Endothelial cell of umbilical vein (primary cell): ENCODE results near the gene TAF6. TPM values are rescaled to one million over a fixed set of nuclear protein-coding genes. Genes with fewer than 3 reads are reported as not detected.

Experiments used
- BruUV-seq: library from RNA; stranded (reverse); fragments of 400-500 nt; replicated peaks from 2 replicates; lab custom pipeline; 2021; lab: Mats Ljungman, UMichigan
- CTCF ChIA-PET: fragments of 300-600, 350-600 bp; sonication (Branson Sonifier 250); formaldehyde crosslinking; loops from one replicate; lab custom pipeline; 2021; ENCODE audit warnings: antibody characterized with exemption, inconsistent platforms; lab: Charles Lee
- POLR2A ChIA-PET: fragments of 300-600, 350-600 bp; sonication (Branson Sonifier 250); formaldehyde crosslinking; loops from one replicate; lab custom pipeline; 2021; ENCODE audit warnings: antibody characterized with exemption, inconsistent platforms; lab: Charles Lee
- DNase-seq: peaks from one replicate; pipeline ENCODE4 v3.0.0-alpha.2; 2011; ENCODE audit warnings: low read depth, low spot score
- FAIRE-seq: peaks from 2 replicates; lab custom pipeline; 2011; peaks lifted over from hg19 to GRCh38; lab: Jason Lieb, UNC
- H2AFZ ChIP-seq: 2 replicates; pipeline ENCODE4 v1.6.0; 2012; ENCODE audit warnings: low read depth, low read length, control low read depth, inconsistent platforms
- H3K27ac ChIP-seq: 2 replicates; pipeline ENCODE4 v1.5.1; 2011; ENCODE audit warnings: low read depth, mild to moderate bottlenecking, control low read depth, low read length, moderate library complexity; ENCODE audit not compliant: insufficient read depth
- H3K27me3 ChIP-seq, 2 experiments: 2 replicates each; pipeline versions ENCODE4 v1.6.0 to v1.6.1; 2011; ENCODE audit warnings: low read length in 2 of 2, mixed read lengths in 1 of 2; ENCODE audit not compliant: control insufficient read depth in 2 of 2, insufficient read depth in 2 of 2
- H3K36me3 ChIP-seq, 2 experiments: 2 replicates in 1 of 2; 3 replicates in 1 of 2; pipeline ENCODE4 v1.5.1; 2011; ENCODE audit warnings: low read length in 2 of 2, mild to moderate bottlenecking in 1 of 2, moderate library complexity in 1 of 2; ENCODE audit not compliant: control insufficient read depth in 2 of 2, insufficient read depth in 2 of 2; ENCODE audit errors: extremely low read depth in 1 of 2
- H3K4me1 ChIP-seq: 3 replicates; pipeline ENCODE4 v1.5.1; 2011; ENCODE audit warnings: mild to moderate bottlenecking, low read length; ENCODE audit not compliant: control insufficient read depth, insufficient read depth; ENCODE audit errors: extremely low read depth
- H3K4me2 ChIP-seq: 2 replicates; pipeline ENCODE4 v1.6.1; 2011; ENCODE audit warnings: low read length, control low read depth, mixed read lengths; ENCODE audit not compliant: insufficient read depth
- H3K4me3 ChIP-seq, 3 experiments: fragments of 200-600 bp in 1 of 3; sonication (generic), shearing (Covaris generic) in 1 of 3; replicated peaks in 1 of 3; 2 replicates each; pipeline ENCODE4 v1.5.1; 2011 to 2016; ENCODE audit warnings: control low read depth in 3 of 3, low read length in 3 of 3, mild to moderate bottlenecking in 2 of 3, inconsistent platforms in 1 of 3, low read depth in 1 of 3, moderate library complexity in 1 of 3; ENCODE audit not compliant: insufficient read depth in 1 of 3
- H3K79me2 ChIP-seq: 2 replicates; pipeline ENCODE4 v1.6.0; 2012; ENCODE audit warnings: low read length, inconsistent platforms; ENCODE audit not compliant: control insufficient read depth, insufficient read depth
- H3K9ac ChIP-seq: replicated peaks from 2 replicates; pipeline ENCODE3; 2011; ENCODE audit warnings: low read length, control low read depth; ENCODE audit not compliant: insufficient read depth; ENCODE audit errors: extremely low read depth
- H3K9me1 ChIP-seq: replicated peaks from 3 replicates; pipeline ENCODE4 v1.6.0; 2011; ENCODE audit warnings: mild to moderate bottlenecking, low read length; ENCODE audit not compliant: control insufficient read depth, insufficient read depth; ENCODE audit errors: extremely low read depth
- H3K9me3 ChIP-seq: replicated peaks from 2 replicates; pipeline ENCODE4 v1.5.1; 2012; ENCODE audit warnings: low read length, inconsistent platforms; ENCODE audit not compliant: control insufficient read depth, insufficient read depth
- H4K20me1 ChIP-seq: replicated peaks from 2 replicates; pipeline ENCODE3; 2011; ENCODE audit warnings: mild to moderate bottlenecking, low read length; ENCODE audit not compliant: control insufficient read depth, insufficient read depth; ENCODE audit errors: extremely low read depth
- EZH2 ChIP-seq: IDR thresholded peaks from 2 replicates; pipeline ENCODE4 v1.6.1; 2012; ENCODE audit warnings: borderline replicate concordance, low read depth, mild to moderate bottlenecking, moderate library complexity, low read length, inconsistent platforms; ENCODE audit not compliant: severe bottlenecking
- FOS ChIP-seq: IDR thresholded peaks from 2 replicates; pipeline ENCODE4 v1.6.1; 2011; ENCODE audit warnings: mild to moderate bottlenecking, low read length, moderate library complexity, borderline replicate concordance; ENCODE audit not compliant: insufficient read depth
- GATA2 ChIP-seq: IDR thresholded peaks from 2 replicates; pipeline ENCODE4 v1.7.0; 2011; ENCODE audit warnings: low read depth, mild to moderate bottlenecking, moderate library complexity, mixed read lengths, low read length; ENCODE audit not compliant: insufficient read length, insufficient read depth
- JUN ChIP-seq: IDR thresholded peaks from 2 replicates; pipeline ENCODE4 v1.6.1; 2011; ENCODE audit warnings: borderline replicate concordance, low read depth; ENCODE audit not compliant: insufficient read length, insufficient read depth
- MYC ChIP-seq: IDR thresholded peaks from one replicate; pipeline ENCODE4 v1.6.1; 2011; ENCODE audit warnings: mild to moderate bottlenecking, low read depth, low read length
- POLR2A ChIP-seq: IDR thresholded peaks from 2 replicates; pipeline ENCODE4 v1.6.1; 2012; ENCODE audit warnings: low read depth, mild to moderate bottlenecking, control low read depth, low read length
- POLR2AphosphoS5 ChIP-seq: IDR thresholded peaks from 2 replicates; pipeline ENCODE4 v1.6.1; 2012; ENCODE audit warnings: low read depth, mild to moderate bottlenecking, control low read depth, low read length, moderate library complexity; ENCODE audit not compliant: insufficient read depth
- dilution Hi-C: fragments of 300-500 bp; cut with MboI; formaldehyde crosslinking; loops from one replicate; pipeline ENCODE4 v1.15.0; 2019; ENCODE audit warnings: low sequenced_read_pairs; ENCODE audit not compliant: extremely low pct_ligation_motif_present
- intact Hi-C: fragments of 100-400 bp; cut with micrococcal nuclease; formaldehyde crosslinking; loops from one replicate; pipeline ENCODE4 v1.10.0; 2022
- polyA plus RNA-seq, 4 experiments: library from polyadenylated mRNA; depleted of rRNA in 3 of 4; stranded (reverse) in 3 of 4; unstranded in 1 of 4; fragments of >200 nt; gene quantifications; 2 replicates each; pipeline versions ENCODE4 v1.2.1 to v1.2.3, GENCODE V29; 2011 to 2012; ENCODE audit warnings: missing spikeins in 1 of 4
- total RNA-seq: library from RNA; stranded (reverse); gene quantifications from 2 replicates; pipeline ENCODE4 v1.2.3, GENCODE V29; 2021
- TF ChIP-seq, protein P1 (sequence below): IDR thresholded peaks from 2 replicates; pipeline ENCODE4 v1.6.1; 2011; ENCODE audit not compliant: insufficient read depth, insufficient read length
- TF ChIP-seq, protein P2 (sequence below), 2 donors: IDR thresholded peaks; 1 replicate in 1 of 2; 2 replicates in 1 of 2; pipeline ENCODE4 v1.5.1; 2011; ENCODE audit warnings: low read length in 2 of 2, mild to moderate bottlenecking in 2 of 2, moderate library complexity in 2 of 2, control low read depth in 1 of 2, inconsistent platforms in 1 of 2, low read depth in 1 of 2; ENCODE audit not compliant: insufficient read depth in 1 of 2; ENCODE audit errors: extremely low read depth in 1 of 2

The TAF6 gene
- total and polyA plus RNA-seq, 2 donors (not counting 3 experiments of a cell fraction or from before 2014, with no cell fraction given): 32.7 to 64.6 TPM

DNA sequence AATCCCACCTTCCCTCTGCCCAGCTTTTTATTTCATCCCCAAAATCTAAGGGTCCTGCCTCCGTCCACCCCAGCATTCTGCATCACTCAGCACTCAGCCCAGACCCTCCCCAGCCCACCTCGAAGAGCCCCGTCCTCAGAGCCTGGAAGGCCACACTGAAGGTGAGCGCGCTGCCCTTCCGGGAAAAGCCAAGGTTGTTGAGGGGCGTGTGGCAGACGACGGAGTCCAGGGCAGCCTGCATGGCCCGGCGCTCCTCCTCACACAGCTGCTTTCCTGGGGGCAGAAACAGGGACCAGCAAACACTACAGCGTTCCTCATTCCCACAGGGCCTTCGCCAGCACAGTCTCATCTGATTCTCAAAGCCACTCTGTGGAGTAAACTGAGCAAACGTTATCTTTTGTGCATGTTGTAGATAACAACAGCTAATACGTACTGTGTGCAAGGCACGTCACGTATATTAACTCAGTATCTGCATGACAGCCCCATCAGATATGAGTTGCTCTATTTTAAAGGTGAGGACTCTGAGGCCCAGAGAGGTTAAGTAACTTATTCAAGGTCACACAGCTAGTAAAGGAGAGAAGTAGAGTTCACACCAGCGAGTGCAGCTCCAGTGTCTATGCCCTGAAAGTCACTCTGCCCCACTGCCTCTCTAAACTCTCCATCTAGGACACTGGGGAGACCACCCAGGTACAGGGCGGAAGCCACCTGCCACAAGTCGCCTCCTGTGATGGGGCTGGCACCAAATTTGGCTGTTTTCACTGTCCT is 36.6 kb upstream of the TAF6 start:
- FAIRE-seq: no peak
- POLR2A ChIA-PET: no interaction called here
- H3K4me2 ChIP-seq: no peak overlapping the region

More for the DNA sequence above, 36.6 kb upstream of the TAF6 start:
- dilution Hi-C loops: no loop called here
- BruUV-seq: no TSS peak
- Histone ChIP-seq H3K27me3 (no peaks in the 10 kb centered on the region), H3K4me1 (peaks cover 14% of the 10 kb centered on the region), H3K36me3 (peaks cover 0 to 17% of the 10 kb centered on the region in 2 experiments), H3K9me1 (no peaks in the 10 kb centered on the region), H3K9me3 (no peaks in the 10 kb centered on the region), H2AFZ (no peak overlapping the region), H3K9ac (no peak overlapping the region), H4K20me1 (no peaks in the 10 kb centered on the region), H3K79me2 (no peaks in the 10 kb centered on the region), H3K4me3 (no peak overlapping the region), H3K27ac (no peak overlapping the region)
- TF ChIP-seq, protein P1, sequence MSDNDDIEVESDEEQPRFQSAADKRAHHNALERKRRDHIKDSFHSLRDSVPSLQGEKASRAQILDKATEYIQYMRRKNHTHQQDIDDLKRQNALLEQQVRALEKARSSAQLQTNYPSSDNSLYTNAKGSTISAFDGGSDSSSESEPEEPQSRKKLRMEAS: no peak
- TF ChIP-seq FOS (no peak), POLR2AphosphoS5 (no peak), GATA2 (no peak), EZH2 (no peak), POLR2A (no peak), JUN (no peak), MYC (no peak)
- TF ChIP-seq, protein P2, sequence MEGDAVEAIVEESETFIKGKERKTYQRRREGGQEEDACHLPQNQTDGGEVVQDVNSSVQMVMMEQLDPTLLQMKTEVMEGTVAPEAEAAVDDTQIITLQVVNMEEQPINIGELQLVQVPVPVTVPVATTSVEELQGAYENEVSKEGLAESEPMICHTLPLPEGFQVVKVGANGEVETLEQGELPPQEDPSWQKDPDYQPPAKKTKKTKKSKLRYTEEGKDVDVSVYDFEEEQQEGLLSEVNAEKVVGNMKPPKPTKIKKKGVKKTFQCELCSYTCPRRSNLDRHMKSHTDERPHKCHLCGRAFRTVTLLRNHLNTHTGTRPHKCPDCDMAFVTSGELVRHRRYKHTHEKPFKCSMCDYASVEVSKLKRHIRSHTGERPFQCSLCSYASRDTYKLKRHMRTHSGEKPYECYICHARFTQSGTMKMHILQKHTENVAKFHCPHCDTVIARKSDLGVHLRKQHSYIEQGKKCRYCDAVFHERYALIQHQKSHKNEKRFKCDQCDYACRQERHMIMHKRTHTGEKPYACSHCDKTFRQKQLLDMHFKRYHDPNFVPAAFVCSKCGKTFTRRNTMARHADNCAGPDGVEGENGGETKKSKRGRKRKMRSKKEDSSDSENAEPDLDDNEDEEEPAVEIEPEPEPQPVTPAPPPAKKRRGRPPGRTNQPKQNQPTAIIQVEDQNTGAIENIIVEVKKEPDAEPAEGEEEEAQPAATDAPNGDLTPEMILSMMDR (IDR thresholded peaks at IDR 0.05; ENCODE audit: extremely low read depth in 1 of 2, insufficient read depth in 1 of 2, low read depth in 1 of 2, low read length in 2 of 2): no peak
- CTCF ChIA-PET: interaction anchor here (0.8 to 3.0 kb wide), 4 partner anchors 11 to 25 kb away, joined by 4 to 10 read pairs (median 5); partner anchors contain the start of gene GAL3ST4
- DNase-seq: no peak
- intact Hi-C loops: no loop called here
